HepG2 (cell line): ENCODE data around the gene AGAP1. TPM values are rescaled to one million over a fixed set of nuclear protein-coding genes. Genes with fewer than 3 reads are reported as not detected.

Source experiments
- ATAC-seq: fragments of 200-7000 bp; cut with Tn5 transposase; 3 replicates; pipeline ENCODE4 v1.9.1; 2020; ENCODE audit warnings: mild to moderate bottlenecking, moderate library complexity
- BruUV-seq: library from RNA; stranded (reverse); fragments of 400-500 nt; replicated peaks from 2 replicates; lab custom pipeline; 2021; lab: Mats Ljungman, UMichigan
- CTCF ChIA-PET: fragments of 300-600 bp; formaldehyde crosslinking; extraction: SDS; loops from one replicate; lab custom pipeline; 2021; ENCODE audit warnings: low total read pairs, inconsistent platforms, low intra/inter-chr PET ratio; lab: Yijun Ruan, JAX
- POLR2A ChIA-PET: fragments of 350-600 bp; sonication (Branson Sonifier 250); formaldehyde crosslinking; loops from one replicate; lab custom pipeline; 2020; ENCODE audit warnings: antibody characterized with exemption, inconsistent platforms; lab: Yijun Ruan, JAX
- DNase-seq: peaks from one replicate; pipeline ENCODE4 v3.0.0-alpha.2; 2015; ENCODE audit warnings: low spot score
- FAIRE-seq: peaks from 3 replicates; lab custom pipeline; 2011; peaks lifted over from hg19 to GRCh38; lab: Jason Lieb, UNC
- H2AFZ ChIP-seq: one replicate; pipeline ENCODE4 v1.6.1; 2011; ENCODE audit warnings: low read length, inconsistent platforms
- H3K27ac ChIP-seq: fragments of 300-600 bp; 3 replicates; pipeline ENCODE4 v1.8.0; 2011; ENCODE audit warnings: mixed run types, mild to moderate bottlenecking, mixed read lengths, low read length, inconsistent platforms; ENCODE audit not compliant: insufficient read depth; ENCODE audit errors: extremely low read length
- H3K27me3 ChIP-seq, 2 experiments: fragments of 200-600 bp in 1 of 2; 2 replicates in 1 of 2; 3 replicates in 1 of 2; pipeline versions ENCODE4 v1.6.0 to v1.8.0; 2011; ENCODE audit warnings: low read length in 2 of 2, mild to moderate bottlenecking in 2 of 2, moderate library complexity in 2 of 2, inconsistent platforms in 1 of 2; ENCODE audit not compliant: insufficient read depth in 2 of 2, control insufficient read depth in 1 of 2
- H3K36me3 ChIP-seq, 2 experiments: fragments of 200-600 bp in 1 of 2; replicated peaks in 1 of 2; 2 replicates in 1 of 2; 3 replicates in 1 of 2; pipeline versions ENCODE4 v1.5.1 to v1.8.0; 2011; ENCODE audit warnings: low read length in 2 of 2, inconsistent platforms in 1 of 2; ENCODE audit not compliant: insufficient read depth in 2 of 2, control insufficient read depth in 1 of 2
- H3K4me1 ChIP-seq: 2 replicates; pipeline ENCODE4 v1.5.1; 2012; ENCODE audit warnings: low read length, inconsistent platforms; ENCODE audit not compliant: insufficient read depth
- H3K4me2 ChIP-seq: 2 replicates; pipeline ENCODE4 v1.6.0; 2011; ENCODE audit warnings: low read depth, low read length, inconsistent platforms
- H3K4me3 ChIP-seq, 3 experiments: fragments of 200-600 bp in 1 of 3; sonication (generic), shearing (Covaris generic) in 1 of 3; replicated peaks in 1 of 3; 2 replicates each; pipeline ENCODE4 v1.5.1; 2011 to 2016; ENCODE audit warnings: low read length in 3 of 3, inconsistent platforms in 2 of 3, low read depth in 2 of 3, mild to moderate bottlenecking in 2 of 3, control low read depth in 1 of 3, mixed read lengths in 1 of 3; ENCODE audit not compliant: insufficient read depth in 1 of 3
- H3K79me2 ChIP-seq: one replicate; pipeline ENCODE4 v1.6.1; 2011; ENCODE audit warnings: low read length, inconsistent platforms; ENCODE audit not compliant: insufficient read depth
- H3K9ac ChIP-seq: 2 replicates; pipeline ENCODE4 v1.6.0; 2011; ENCODE audit warnings: mild to moderate bottlenecking, low read depth, low read length, inconsistent platforms; ENCODE audit not compliant: insufficient read depth
- H3K9me3 ChIP-seq: 2 replicates; pipeline ENCODE4 v1.5.1; 2012; ENCODE audit warnings: mild to moderate bottlenecking, low read length
- H4K20me1 ChIP-seq: 2 replicates; pipeline ENCODE4 v1.6.0; 2011; ENCODE audit warnings: inconsistent platforms, mild to moderate bottlenecking, low read length, moderate library complexity; ENCODE audit not compliant: insufficient read depth
- AHR ChIP-seq: IDR thresholded peaks from 2 replicates; pipeline ENCODE4 v1.6.1; 2018; ENCODE audit warnings: missing genetic modification reagents, missing compliant biosample characterization
- BCL6 ChIP-seq: IDR thresholded peaks from 2 replicates; pipeline ENCODE4 v1.6.1; 2016; ENCODE audit warnings: missing genetic modification reagents, missing compliant biosample characterization
- FOXK1 ChIP-seq: sonication (generic); formaldehyde crosslinking; IDR thresholded peaks from 2 replicates; pipeline ENCODE4 v1.4.0; 2020; ENCODE audit warnings: low read depth, missing genetic modification reagents, borderline replicate concordance
- GATA4 ChIP-seq: sonication (generic); IDR thresholded peaks from 2 replicates; pipeline ENCODE4 v1.6.1; 2016; ENCODE audit warnings: antibody characterized with exemption, low read depth, borderline replicate concordance
- HIVEP1 ChIP-seq: sonication (generic); formaldehyde crosslinking; IDR thresholded peaks from 2 replicates; pipeline ENCODE4 v1.4.0; 2020; ENCODE audit warnings: mild to moderate bottlenecking, missing genetic modification reagents
- HMGXB4 ChIP-seq, 2 experiments: sonication (generic) in 1 of 2; formaldehyde crosslinking in 1 of 2; IDR thresholded peaks; 2 replicates each; pipeline versions ENCODE4 v1.4.0 to v1.6.1; 2018 to 2020; ENCODE audit warnings: missing genetic modification reagents in 2 of 2, borderline replicate concordance in 1 of 2, low read depth in 1 of 2, mild to moderate bottlenecking in 1 of 2, missing biosample characterization in 1 of 2
- IKZF1 ChIP-seq: fragments of 450-650 bp; IDR thresholded peaks from 2 replicates; pipeline ENCODE4 v1.7.1; 2016
- JUN ChIP-seq: sonication (generic); formaldehyde crosslinking; IDR thresholded peaks from 2 replicates; pipeline ENCODE4 v1.4.0; 2020; ENCODE audit warnings: mild to moderate bottlenecking, missing genetic modification reagents
- JUNB ChIP-seq: sonication (generic); formaldehyde crosslinking; IDR thresholded peaks from 2 replicates; pipeline ENCODE4 v1.8.0; 2022; ENCODE audit warnings: missing genetic modification reagents, mild to moderate bottlenecking, borderline replicate concordance
- LRRFIP1 ChIP-seq: sonication (generic); formaldehyde crosslinking; conservative IDR thresholded peaks from 2 replicates; pipeline ENCODE4 v1.4.0; 2020; ENCODE audit warnings: missing genetic modification reagents
- MLXIP ChIP-seq: sonication (generic); formaldehyde crosslinking; IDR thresholded peaks from 2 replicates; pipeline ENCODE4 v1.9.0; 2021; ENCODE audit warnings: missing genetic modification reagents, borderline replicate concordance
- PAWR ChIP-seq: sonication (generic); formaldehyde crosslinking; IDR thresholded peaks from 2 replicates; pipeline ENCODE4 v1.4.0; 2020; ENCODE audit warnings: missing genetic modification reagents, mild to moderate bottlenecking, borderline replicate concordance
- TBX2 ChIP-seq: sonication (generic); formaldehyde crosslinking; IDR thresholded peaks from 2 replicates; pipeline ENCODE4 v1.5.0; 2020; ENCODE audit warnings: missing genetic modification reagents, mild to moderate bottlenecking, borderline replicate concordance
- ZFP41 ChIP-seq: sonication (generic); formaldehyde crosslinking; IDR thresholded peaks from 2 replicates; pipeline ENCODE4 v1.4.0; 2020; ENCODE audit warnings: mild to moderate bottlenecking, missing genetic modification reagents, borderline replicate concordance
- ZNF17 ChIP-seq: sonication (generic); formaldehyde crosslinking; IDR thresholded peaks from 2 replicates; pipeline ENCODE4 v1.5.0; 2020; ENCODE audit warnings: mild to moderate bottlenecking, missing genetic modification reagents
- ZNF781 ChIP-seq: sonication (generic); formaldehyde crosslinking; IDR thresholded peaks from 2 replicates; pipeline ENCODE4 v1.5.1; 2020; ENCODE audit warnings: borderline replicate concordance, mild to moderate bottlenecking, missing genetic modification reagents; ENCODE audit errors: not compliant biosample characterization
- ZSCAN29 ChIP-seq: sonication (generic); formaldehyde crosslinking; conservative IDR thresholded peaks from 2 replicates; pipeline ENCODE4 v1.4.0; 2020; ENCODE audit warnings: mild to moderate bottlenecking, missing genetic modification reagents
- WGBS: methylation state at CpG from one replicate; pipeline ENCODE4 v1.1.6; 2017; ENCODE audit warnings: low lambda C conversion rate; 5-methylcytosine and 5-hydroxymethylcytosine counted together
- in situ Hi-C: cut with HindIII; loops from 2 replicates; pipeline ENCODE4 v1.10.0; 2017; ENCODE audit warnings: low pct_unique_long_range_greater_than_20kb; ENCODE audit not compliant: extremely low pct_ligation_motif_present
- intact Hi-C: fragments of 100-400 bp; cut with micrococcal nuclease; formaldehyde crosslinking; loops from one replicate; pipeline ENCODE4 v1.10.0; 2022; ENCODE audit not compliant: unreplicated experiment
- polyA plus RNA-seq, 8 experiments: library from polyadenylated mRNA; depleted of rRNA in 3 of 8; stranded (reverse) in 7 of 8; unstranded in 1 of 8; fragments of >200 nt; fragmentation: Illumina TruSeq in 4 of 8; extraction: Trizol in 4 of 8; gene quantifications; 2 replicates each; pipeline versions ENCODE4 v1.2.1 to v1.2.3, GENCODE V29; 2011 to 2016; ENCODE audit warnings: low read depth in 4 of 8, missing spikeins in 1 of 8, mixed read lengths in 1 of 8; ENCODE audit not compliant: insufficient read depth in 1 of 8
- total RNA-seq, 5 experiments: library from RNA; depleted of rRNA; stranded (reverse); fragments of >200 nt; fragmentation: Illumina TruSeq; extraction: Trizol; gene quantifications; 2 replicates each; pipeline ENCODE4 v1.2.3, GENCODE V29; 2016; ENCODE audit warnings: low read depth in 1 of 5

AGAP1 gene
- total and polyA plus RNA-seq, 2 of the 13 experiments (the other 11 are each of a cell fraction or from before 2014, with no cell fraction given) = 21.2 to 32.7 TPM

- DNase-seq = peak; percentile 85
- Histone ChIP-seq H3K27ac (peak overlapping the region; percentile 75), H3K9me3 (no peaks in the 10 kb centered on the region), H2AFZ (no peak overlapping the region), H3K27me3 (no peaks in the 10 kb centered on the region), H3K4me3 (peak overlapping the region in 2 of 3 experiments; percentile 2 to 56; a peak in 3 of 6 replicates), H4K20me1 (peaks cover 29% of the 10 kb centered on the region; the same call in 1 of the 2 replicates), H3K9ac (peak overlapping the region; percentile 46), H3K79me2 (peaks cover 90% of the 10 kb centered on the region), H3K4me2 (peak overlapping the region; percentile 70), H3K36me3 (no peaks in the 10 kb centered on the region; a peak in 1 of 5 replicates), H3K4me1 (peaks cover 71% of the 10 kb centered on the region)
- BruUV-seq = no TSS peak
- intact Hi-C loops (loop anchor here (2.0 kb wide), 1 partner anchor 38 kb away; no protein-coding TSS in a partner anchor), in situ Hi-C loops (no loop called here)
- peak; percentile 87 for ATAC-seq
- FAIRE-seq = peak; percentile 64
- POLR2A ChIA-PET = interaction anchor here (0.7 to 1.7 kb wide), 4 partner anchors 9 to 37 kb away, joined by 3 to 7 read pairs (median 4); no protein-coding TSS in a partner anchor
- 19% methylated on average over 7 of the region's 7 CpGs for WGBS
- CTCF ChIA-PET = no interaction called here
- TF ChIP-seq LRRFIP1 (no peak), ZSCAN29 (peak; percentile 94), BCL6 (peak; percentile 61; the same call in 1 of the 2 replicates), GATA4 (0 out of 2 replicates have a peak, but pooled peaks have one; percentile 33), ZNF17 (no peak), FOXK1 (CRISPR knock-in tag) (peak; percentile 79), ZNF781 (CRISPR knock-in tag) (peak; percentile 60), ZFP41 (CRISPR knock-in tag) (no peak), TBX2 (CRISPR knock-in tag) (peak; percentile 95), HMGXB4 (CRISPR knock-in tag; IDR thresholded peaks at IDR 0.05; ENCODE audit: borderline replicate concordance in 1 of 2, low read depth in 1 of 2) (peak in 1 of 2 experiments; percentile 76; a peak in 2 of 4 replicates), JUNB (CRISPR knock-in tag) (no peak), JUN (CRISPR knock-in tag) (peak; percentile 79), IKZF1 (no peak), AHR (CRISPR knock-in tag) (0 out of 2 replicates have a peak, but pooled peaks have one; percentile 53), HIVEP1 (CRISPR knock-in tag) (no peak), MLXIP (CRISPR knock-in tag) (no peak), PAWR (no peak)
These were observed 11.4 kb downstream of the AGAP1 start for GRCh38 chr2:235505181-235505741.
